Mammary epithelial cell (primary cell): ENCODE data around the gene HOXD13.

Experiments
- EZH2 ChIP-seq: IDR thresholded peaks from 2 replicates; pipeline ENCODE4 v1.6.1; 2012; ENCODE audit warnings: low read length, inconsistent platforms, borderline replicate concordance
- TF ChIP-seq, protein P1 (sequence below), 2 donors: IDR thresholded peaks in 1 of 2; conservative IDR thresholded peaks in 1 of 2; 2 replicates each; pipeline ENCODE4 v1.5.1; 2011 to 2012; ENCODE audit warnings: inconsistent platforms in 2 of 2, low read length in 2 of 2, mild to moderate bottlenecking in 2 of 2, control low read depth in 1 of 2, low read depth in 1 of 2; ENCODE audit not compliant: insufficient read depth in 1 of 2; ENCODE audit errors: extremely low read depth in 1 of 2

DNA sequence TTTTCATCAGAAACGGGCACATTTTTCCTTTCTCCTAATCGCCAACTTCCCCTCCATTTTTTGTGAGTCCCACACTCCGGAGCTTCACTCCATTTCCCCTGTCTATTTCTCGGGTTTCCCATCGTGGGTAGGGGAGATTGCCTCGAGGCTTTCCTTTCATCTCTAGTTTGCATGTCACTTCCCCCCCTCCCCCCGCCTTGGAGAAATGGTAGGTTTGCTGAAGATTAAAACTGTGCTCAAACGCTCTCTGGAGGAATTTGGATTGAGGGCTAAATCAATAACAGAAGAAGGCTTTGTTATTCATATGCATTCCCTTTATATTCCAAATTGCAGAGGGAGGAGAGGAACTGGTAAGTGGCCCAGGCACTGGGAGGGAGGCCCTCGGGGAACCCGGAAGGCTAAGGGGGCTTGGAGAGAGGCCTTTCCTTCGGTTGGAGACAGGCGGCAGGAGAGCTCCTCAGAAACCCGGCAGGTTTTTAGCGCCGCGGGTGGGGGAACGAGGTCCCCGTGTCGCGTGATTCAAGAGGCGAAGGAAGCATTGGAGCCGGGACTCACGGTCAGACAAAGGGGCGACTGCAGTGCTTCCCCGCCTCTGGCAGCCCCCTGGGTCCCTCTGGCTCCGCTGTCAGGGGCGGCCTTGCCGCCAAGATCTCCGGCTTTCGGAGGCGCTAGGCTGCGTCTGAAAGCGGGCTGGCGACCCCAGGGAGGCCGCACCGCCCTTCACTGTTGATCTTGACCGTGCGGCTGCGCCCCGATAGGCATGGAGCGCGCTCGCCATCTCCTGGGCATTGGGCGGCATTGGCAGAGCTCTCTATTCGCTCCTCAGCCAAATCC, 4.7 kb downstream of the HOXD13 start:
- TF ChIP-seq, protein P1, sequence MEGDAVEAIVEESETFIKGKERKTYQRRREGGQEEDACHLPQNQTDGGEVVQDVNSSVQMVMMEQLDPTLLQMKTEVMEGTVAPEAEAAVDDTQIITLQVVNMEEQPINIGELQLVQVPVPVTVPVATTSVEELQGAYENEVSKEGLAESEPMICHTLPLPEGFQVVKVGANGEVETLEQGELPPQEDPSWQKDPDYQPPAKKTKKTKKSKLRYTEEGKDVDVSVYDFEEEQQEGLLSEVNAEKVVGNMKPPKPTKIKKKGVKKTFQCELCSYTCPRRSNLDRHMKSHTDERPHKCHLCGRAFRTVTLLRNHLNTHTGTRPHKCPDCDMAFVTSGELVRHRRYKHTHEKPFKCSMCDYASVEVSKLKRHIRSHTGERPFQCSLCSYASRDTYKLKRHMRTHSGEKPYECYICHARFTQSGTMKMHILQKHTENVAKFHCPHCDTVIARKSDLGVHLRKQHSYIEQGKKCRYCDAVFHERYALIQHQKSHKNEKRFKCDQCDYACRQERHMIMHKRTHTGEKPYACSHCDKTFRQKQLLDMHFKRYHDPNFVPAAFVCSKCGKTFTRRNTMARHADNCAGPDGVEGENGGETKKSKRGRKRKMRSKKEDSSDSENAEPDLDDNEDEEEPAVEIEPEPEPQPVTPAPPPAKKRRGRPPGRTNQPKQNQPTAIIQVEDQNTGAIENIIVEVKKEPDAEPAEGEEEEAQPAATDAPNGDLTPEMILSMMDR (conservative IDR thresholded peaks at IDR 0.05 in 1 of 2, IDR thresholded peaks at IDR 0.05 in 1 of 2; ENCODE audit: extremely low read depth in 1 of 2, insufficient read depth in 1 of 2, low read depth in 1 of 2, low read length in 2 of 2) = peak; percentile 72 to 90
- TF ChIP-seq EZH2 = no peak
